H1 (cell line): Measurements from ENCODE around the gene RAMP3. TPM values are rescaled to one million over a fixed set of nuclear protein-coding genes. Genes with fewer than 3 reads are reported as not detected.

Experiments used
- CTCF ChIA-PET: fragments of 300-600 bp; sonication (Branson Sonifier 250); formaldehyde crosslinking; loops from one replicate; lab custom pipeline; 2021; ENCODE audit not compliant: partially characterized antibody; lab: Charles Lee
- POLR2A ChIA-PET: fragments of 300-600 bp; sonication (Branson Sonifier 250); formaldehyde crosslinking; loops from one replicate; lab custom pipeline; 2021; ENCODE audit warnings: inconsistent platforms; ENCODE audit not compliant: partially characterized antibody; lab: Charles Lee
- DNase-seq, 2 experiments: peaks; one replicate each; pipeline versions ENCODE4 v3.0.0 to v3.0.0-alpha.2; 2010 to 2022; ENCODE audit warnings: low spot score in 2 of 2, low read depth in 1 of 2, mixed read lengths in 1 of 2
- FAIRE-seq: peaks from 2 replicates; lab custom pipeline; 2011; peaks lifted over from hg19 to GRCh38; lab: Jason Lieb, UNC
- H2AFZ ChIP-seq: 2 replicates; pipeline ENCODE4 v1.8.1; 2012; ENCODE audit warnings: low read length, inconsistent platforms
- H2AK5ac ChIP-seq: 2 replicates; pipeline ENCODE4 v1.6.1; 2013; ENCODE audit warnings: low read depth, low read length
- H2BK120ac ChIP-seq: replicated peaks from 2 replicates; pipeline ENCODE3; 2013; ENCODE audit warnings: low read depth, low read length, inconsistent platforms
- H2BK12ac ChIP-seq: 2 replicates; pipeline ENCODE4 v1.6.1; 2013; ENCODE audit warnings: low read depth, low read length
- H2BK15ac ChIP-seq: 2 replicates; pipeline ENCODE4 v1.6.1; 2013; ENCODE audit warnings: low read length
- H2BK20ac ChIP-seq: 2 replicates; pipeline ENCODE4 v1.6.1; 2013; ENCODE audit warnings: low read length
- H2BK5ac ChIP-seq: 2 replicates; pipeline ENCODE4 v1.6.1; 2013; ENCODE audit warnings: low read depth, low read length
- H3K14ac ChIP-seq: 2 replicates; pipeline ENCODE4 v1.6.1; 2013; ENCODE audit warnings: inconsistent platforms; ENCODE audit not compliant: insufficient read length
- H3K18ac ChIP-seq: 2 replicates; pipeline ENCODE4 v1.6.1; 2013; ENCODE audit warnings: low read length; ENCODE audit errors: extremely low read depth
- H3K23ac ChIP-seq: 2 replicates; pipeline ENCODE4 v1.6.1; 2013; ENCODE audit warnings: inconsistent platforms; ENCODE audit not compliant: insufficient read length
- H3K23me2 ChIP-seq: 2 replicates; pipeline ENCODE4 v1.6.1; 2013; ENCODE audit warnings: low read depth, low read length
- H3K27ac ChIP-seq: 2 replicates; pipeline ENCODE4 v1.6.1; 2011; ENCODE audit warnings: low read depth, low read length, inconsistent platforms
- H3K27me3 ChIP-seq, 4 experiments: replicated peaks in 1 of 4; 1 replicate in 1 of 4; 2 replicates in 3 of 4; pipeline versions ENCODE4 v1.6.1 to v1.8.1; 2011 to 2013; ENCODE audit warnings: low read length in 3 of 4, mild to moderate bottlenecking in 3 of 4, inconsistent platforms in 2 of 4, mixed read lengths in 2 of 4, moderate library complexity in 1 of 4; ENCODE audit not compliant: control insufficient read depth in 3 of 4, insufficient read depth in 3 of 4; ENCODE audit errors: extremely low read depth in 1 of 4
- H3K36me3 ChIP-seq, 4 experiments: 2 replicates each; pipeline versions ENCODE4 v1.6.1 to v1.8.1; 2011 to 2013; ENCODE audit warnings: mild to moderate bottlenecking in 4 of 4, low read length in 3 of 4, moderate library complexity in 2 of 4, control low read depth in 1 of 4, inconsistent platforms in 1 of 4; ENCODE audit not compliant: insufficient read depth in 4 of 4, control insufficient read depth in 2 of 4
- H3K4ac ChIP-seq: replicated peaks from 2 replicates; pipeline ENCODE3; 2013; ENCODE audit warnings: low read length, low read depth, mixed read lengths, inconsistent platforms; ENCODE audit not compliant: insufficient read length
- H3K4me1 ChIP-seq, 4 experiments: replicated peaks in 1 of 4; 1 replicate in 1 of 4; 2 replicates in 3 of 4; pipeline versions ENCODE4 v1.6.1 to v1.8.1; 2011 to 2013; ENCODE audit warnings: low read length in 3 of 4, inconsistent platforms in 2 of 4, mixed read lengths in 1 of 4; ENCODE audit not compliant: insufficient read depth in 4 of 4, control insufficient read depth in 3 of 4
- H3K4me2 ChIP-seq, 2 experiments: 2 replicates each; pipeline versions ENCODE4 v1.6.1 to v1.8.1; 2011 to 2013; ENCODE audit warnings: low read depth in 2 of 2, low read length in 2 of 2, control low read depth in 1 of 2, inconsistent platforms in 1 of 2, mild to moderate bottlenecking in 1 of 2; ENCODE audit not compliant: insufficient read depth in 1 of 2
- H3K4me3 ChIP-seq, 4 experiments: fragments of 200-600, 300-600 bp in 1 of 4; sonication (generic), shearing (Covaris generic), sonication (Bioruptor Twin) in 1 of 4; 2 replicates each; pipeline versions ENCODE4 v1.5.1 to v1.8.1; 2011 to 2016; ENCODE audit warnings: low read length in 4 of 4, low read depth in 3 of 4, control low read depth in 2 of 4, inconsistent platforms in 2 of 4, mild to moderate bottlenecking in 2 of 4, mixed read lengths in 1 of 4, moderate library complexity in 1 of 4; ENCODE audit not compliant: insufficient read depth in 2 of 4; ENCODE audit errors: extremely low read depth in 1 of 4
- H3K56ac ChIP-seq: replicated peaks from 2 replicates; pipeline ENCODE3; 2013; ENCODE audit warnings: low read depth, mild to moderate bottlenecking, mixed read lengths, low read length, inconsistent platforms; ENCODE audit not compliant: insufficient read length
- H3K79me1 ChIP-seq: 2 replicates; pipeline ENCODE4 v1.6.1; 2013; ENCODE audit warnings: low read depth, low read length, control low read depth
- H3K79me2 ChIP-seq, 2 experiments: 2 replicates each; pipeline versions ENCODE4 v1.6.1 to v1.8.1; 2012 to 2013; ENCODE audit warnings: low read length in 2 of 2, mild to moderate bottlenecking in 2 of 2, inconsistent platforms in 1 of 2; ENCODE audit not compliant: insufficient read depth in 2 of 2, control insufficient read depth in 1 of 2
- H3K9ac ChIP-seq, 4 experiments: replicated peaks in 1 of 4; 1 replicate in 1 of 4; 2 replicates in 3 of 4; pipeline versions ENCODE4 v1.6.1 to v1.8.1; 2011 to 2013; ENCODE audit warnings: low read depth in 3 of 4, low read length in 3 of 4, control low read depth in 2 of 4, mild to moderate bottlenecking in 2 of 4, moderate library complexity in 2 of 4, inconsistent platforms in 1 of 4; ENCODE audit errors: extremely low read depth in 1 of 4
- H3K9me3 ChIP-seq, 2 experiments: 2 replicates each; pipeline versions ENCODE4 v1.6.1 to v1.8.1; 2012 to 2013; ENCODE audit warnings: mild to moderate bottlenecking in 2 of 2, moderate library complexity in 2 of 2, control low read depth in 1 of 2, inconsistent platforms in 1 of 2, low read depth in 1 of 2, low read length in 1 of 2, mixed read lengths in 1 of 2; ENCODE audit not compliant: insufficient read depth in 2 of 2
- H4K20me1 ChIP-seq, 2 experiments: replicated peaks in 1 of 2; 2 replicates each; pipeline versions ENCODE3 to v1.8.1; 2011 to 2013; ENCODE audit warnings: inconsistent platforms in 2 of 2, low read length in 2 of 2, mild to moderate bottlenecking in 1 of 2; ENCODE audit not compliant: insufficient read depth in 2 of 2, control insufficient read depth in 1 of 2
- H4K5ac ChIP-seq: 2 replicates; pipeline ENCODE4 v1.6.1; 2013; ENCODE audit warnings: low read length, low read depth, mixed read lengths, inconsistent platforms; ENCODE audit not compliant: insufficient read length
- H4K8ac ChIP-seq: 2 replicates; pipeline ENCODE4 v1.8.0; 2013; ENCODE audit warnings: mild to moderate bottlenecking, moderate library complexity, low read length, inconsistent platforms; ENCODE audit not compliant: insufficient read depth; ENCODE audit errors: extremely low read depth
- H4K91ac ChIP-seq: replicated peaks from 2 replicates; pipeline ENCODE3; 2013; ENCODE audit warnings: low read length, mixed read lengths, inconsistent platforms; ENCODE audit not compliant: insufficient read length
- CHD2 ChIP-seq: IDR thresholded peaks from 2 replicates; pipeline ENCODE4 v1.6.1; 2012; ENCODE audit warnings: low read length, improper control_type of control experiment
- HDAC2 ChIP-seq, 2 experiments: fragments of 300-600 bp in 1 of 2; sonication (generic) in 1 of 2; IDR thresholded peaks; 2 replicates each; pipeline ENCODE4 v1.6.1; 2011 to 2012; ENCODE audit warnings: low read depth in 2 of 2, low read length in 2 of 2, mild to moderate bottlenecking in 2 of 2, moderate library complexity in 2 of 2, borderline replicate concordance in 1 of 2, inconsistent platforms in 1 of 2
- POU5F1 ChIP-seq: IDR thresholded peaks from 2 replicates; pipeline ENCODE4 v1.6.1; 2011; ENCODE audit warnings: low read depth, mild to moderate bottlenecking, low read length, moderate library complexity
- WGBS, 2 experiments: shearing (Covaris generic) in 1 of 2; methylation state at CpG; one replicate each; pipeline versions ENCODE4 v1.1.6 to v1.1.7; 2013 to 2015; ENCODE audit warnings: low lambda C conversion rate in 2 of 2, mixed read lengths in 2 of 2, inconsistent platforms in 1 of 2, low coverage in 1 of 2, missing lambda C conversion rate in 1 of 2; ENCODE audit not compliant: insufficient replicate concordance in 2 of 2, insufficient coverage in 1 of 2, insufficient read length in 1 of 2; ENCODE audit errors: extremely low coverage in 1 of 2, missing lambda C conversion rate in 1 of 2; 5-methylcytosine and 5-hydroxymethylcytosine counted together
- polyA plus RNA-seq, 7 experiments: library from polyadenylated mRNA; depleted of rRNA in 3 of 7; stranded (reverse) in 5 of 7; unstranded in 2 of 7; fragments of >200 nt in 5 of 7; fragments of 200-250 nt in 2 of 7; gene quantifications; 1 replicate in 5 of 7; 2 replicates in 1 of 7; 4 replicates in 1 of 7; pipeline versions ENCODE4 v1.2.1 to v1.2.3, GENCODE V29; 2011 to 2013; ENCODE audit warnings: missing spikeins in 2 of 7, mixed read lengths in 2 of 7
- total RNA-seq: library from RNA; stranded (reverse); fragmentation: NEBNext Ultra II Directional; extraction: Animal tissue kit (Norgen Biotek cat#: 25700); gene quantifications from 2 replicates; pipeline ENCODE4 v1.2.1, GENCODE V29; 2021

The RAMP3 gene
- total and polyA plus RNA-seq, 2 of the 8 experiments (the other 6 are each of a cell fraction or from before 2014, with no cell fraction given) = 0.88 to 0.98 TPM

- no peak overlapping the region for H2BK20ac ChIP-seq
- ChIA-PET CTCF (no interaction called here), POLR2A (no interaction called here)
- H3K23ac ChIP-seq = no peak overlapping the region
- FAIRE-seq (no peak), DNase-seq (no peak)
- H3K79me1 ChIP-seq = no peaks in the 10 kb centered on the region
- H2AFZ ChIP-seq = no peak overlapping the region
- H4K20me1 ChIP-seq = no peaks in the 10 kb centered on the region
- H3K56ac ChIP-seq = no peak overlapping the region
- H3K4ac ChIP-seq = no peak overlapping the region
- no peak overlapping the region for H4K5ac ChIP-seq
- no peak overlapping the region for H4K91ac ChIP-seq
- no peaks in the 10 kb centered on the region; the same call in 1 of the 2 replicates for H3K23me2 ChIP-seq
- H3K36me3 ChIP-seq = no peaks in the 10 kb centered on the region
- H2BK5ac ChIP-seq = no peak overlapping the region
- H3K27me3 ChIP-seq = no peaks in the 10 kb centered on the region
- no peak overlapping the region for H3K14ac ChIP-seq
- no peak overlapping the region for H3K27ac ChIP-seq
- H4K8ac ChIP-seq = no peak overlapping the region
- WGBS, 2 experiments = 88% methylated on average over 5 of the region's 5 CpGs; no CpG with 5 or more reads in 1 of the 2 experiments
- no peak overlapping the region for H2AK5ac ChIP-seq
- H3K4me1 ChIP-seq = no peaks in the 10 kb centered on the region; a peak in 1 of 7 replicates
- no peak overlapping the region for H3K4me3 ChIP-seq
- no peak for TF ChIP-seq CHD2
- TF ChIP-seq HDAC2 (IDR thresholded peaks at IDR 0.05; ENCODE audit: borderline replicate concordance in 1 of 2, low read depth in 2 of 2, low read length in 2 of 2) = no peak
- TF ChIP-seq POU5F1 = no peak
- no peak overlapping the region for H2BK15ac ChIP-seq
- H2BK120ac ChIP-seq = no peak overlapping the region
- no peak overlapping the region for H3K4me2 ChIP-seq
- no peaks in the 10 kb centered on the region for H3K9me3 ChIP-seq
- no peaks in the 10 kb centered on the region for H3K79me2 ChIP-seq
- no peak overlapping the region; a peak in 1 of 7 replicates for H3K9ac ChIP-seq
- H3K18ac ChIP-seq = no peak overlapping the region
- no peak overlapping the region for H2BK12ac ChIP-seq
Observed at GRCh38 chr7:45176091-45176490, 18.5 kb downstream of the RAMP3 start.
